Measurements from ENCODE around the gene RUSC1.
"Not testable (repeated sequence)": the region's sequence is repeated elsewhere in the genome, so short reads cannot be mapped to it uniquely, and the experiment has no call there.

Gene RUSC1

GRCh38 chr1:155285631-155286044, 35.1 kb upstream of the RUSC1 start:
- CTCF ChIA-PET, result interaction anchor here (0.7 to 2.5 kb wide), 4 partner anchors 9 to 35 kb away, joined by 3 to 7 read pairs (median 4); no protein-coding TSS in a partner anchor
- POLR2A ChIA-PET, result no interaction called here
- Histone ChIP-seq H3K4me1 (ENCODE audit: control extremely low read depth in 1 of 4, control insufficient read depth in 4 of 4, insufficient read depth in 4 of 4, low read length in 3 of 4) (no peaks in the 10 kb centered on the region), H3K27me3 (replicated peaks in 2 of 5; ENCODE audit: control insufficient read depth in 4 of 5, insufficient read depth in 5 of 5, low read length in 4 of 5) (no peaks in the 10 kb centered on the region), H3K27ac (ENCODE audit: insufficient read depth in 1 of 2, low read depth in 1 of 2, low read length in 2 of 2, poor library complexity in 1 of 2, severe bottlenecking in 2 of 2) (no peak overlapping the region), H3K9me3 (ENCODE audit: control extremely low read depth in 1 of 5, control insufficient read depth in 4 of 5, insufficient read depth in 2 of 5, low read depth in 1 of 5, low read length in 4 of 5) (no peaks in the 10 kb centered on the region), H3K4me3 (ENCODE audit: control insufficient read depth in 1 of 7, extremely low read depth in 1 of 7, insufficient read depth in 4 of 7, low read depth in 2 of 7, low read length in 6 of 7) (no peak overlapping the region), H3K36me3 (ENCODE audit: control insufficient read depth in 4 of 4, insufficient read depth in 4 of 4, low read length in 3 of 4) (peaks cover 0 to 5% (median 1%) of the 10 kb centered on the region in 4 experiments)
- no peak for DNase-seq
- WGBS (ENCODE audit: insufficient coverage), result 98% methylated on average over 15 of the region's 18 CpGs

GRCh38 chr1:155286544-155286943, 34.1 kb upstream of the RUSC1 start:
- Histone ChIP-seq H3K4me1 (ENCODE audit: control extremely low read depth in 1 of 4, control insufficient read depth in 4 of 4, insufficient read depth in 4 of 4, low read length in 3 of 4) (no peaks in the 10 kb centered on the region), H3K9me3 (ENCODE audit: control extremely low read depth in 1 of 5, control insufficient read depth in 4 of 5, insufficient read depth in 2 of 5, low read depth in 1 of 5, low read length in 4 of 5) (no peaks in the 10 kb centered on the region), H3K36me3 (ENCODE audit: control insufficient read depth in 4 of 4, insufficient read depth in 4 of 4, low read length in 3 of 4) (peaks cover 0 to 5% (median 1%) of the 10 kb centered on the region in 4 experiments), H3K27me3 (replicated peaks in 2 of 5; ENCODE audit: control insufficient read depth in 4 of 5, insufficient read depth in 5 of 5, low read length in 4 of 5) (no peaks in the 10 kb centered on the region), H3K27ac (ENCODE audit: insufficient read depth in 1 of 2, low read depth in 1 of 2, low read length in 2 of 2, poor library complexity in 1 of 2, severe bottlenecking in 2 of 2) (no peak overlapping the region), H3K4me3 (ENCODE audit: control insufficient read depth in 1 of 7, extremely low read depth in 1 of 7, insufficient read depth in 4 of 7, low read depth in 2 of 7, low read length in 6 of 7) (no peak overlapping the region)
- DNase-seq, result no peak
- POLR2A ChIA-PET, result no interaction called here
- WGBS (ENCODE audit: insufficient coverage), result 100% methylated on average over 1 of the region's 2 CpGs
- CTCF ChIA-PET, result interaction anchor here (0.7 to 2.5 kb wide), 3 partner anchors 20 to 36 kb away, joined by 3 to 7 read pairs (median 4); no protein-coding TSS in a partner anchor

- no peak overlapping the region for H3K4me3 ChIP-seq (ENCODE audit: control insufficient read depth in 1 of 7, extremely low read depth in 1 of 7, insufficient read depth in 4 of 7, low read depth in 2 of 7, low read length in 6 of 7)
- H3K4me1 ChIP-seq (ENCODE audit: control extremely low read depth in 1 of 4, control insufficient read depth in 4 of 4, insufficient read depth in 4 of 4, low read length in 3 of 4), result no peaks in the 10 kb centered on the region
- peaks cover 0 to 5% (median 1%) of the 10 kb centered on the region in 4 experiments for H3K36me3 ChIP-seq (ENCODE audit: control insufficient read depth in 4 of 4, insufficient read depth in 4 of 4, low read length in 3 of 4)
- H3K27me3 ChIP-seq (replicated peaks in 2 of 5; ENCODE audit: control insufficient read depth in 4 of 5, insufficient read depth in 5 of 5, low read length in 4 of 5), result peaks cover 0 to 8% (median 4%) of the 10 kb centered on the region in 5 experiments
- H3K9me3 ChIP-seq (ENCODE audit: control extremely low read depth in 1 of 5, control insufficient read depth in 4 of 5, insufficient read depth in 2 of 5, low read depth in 1 of 5, low read length in 4 of 5), result no peaks in the 10 kb centered on the region
- DNase-seq, result no peak
- CTCF ChIA-PET, result interaction anchor here (0.6 to 0.8 kb wide), 2 partner anchors 18 to 25 kb away, joined by 3 read pairs; no protein-coding TSS in a partner anchor
- POLR2A ChIA-PET, result no interaction called here
- WGBS (ENCODE audit: insufficient coverage), result 98% methylated on average over 17 of the region's 21 CpGs
- no peak overlapping the region for H3K27ac ChIP-seq (ENCODE audit: insufficient read depth in 1 of 2, low read depth in 1 of 2, low read length in 2 of 2, poor library complexity in 1 of 2, severe bottlenecking in 2 of 2)
Measured at GRCh38 chr1:155287987-155288543, 32.6 kb upstream of the RUSC1 start.

DNA sequence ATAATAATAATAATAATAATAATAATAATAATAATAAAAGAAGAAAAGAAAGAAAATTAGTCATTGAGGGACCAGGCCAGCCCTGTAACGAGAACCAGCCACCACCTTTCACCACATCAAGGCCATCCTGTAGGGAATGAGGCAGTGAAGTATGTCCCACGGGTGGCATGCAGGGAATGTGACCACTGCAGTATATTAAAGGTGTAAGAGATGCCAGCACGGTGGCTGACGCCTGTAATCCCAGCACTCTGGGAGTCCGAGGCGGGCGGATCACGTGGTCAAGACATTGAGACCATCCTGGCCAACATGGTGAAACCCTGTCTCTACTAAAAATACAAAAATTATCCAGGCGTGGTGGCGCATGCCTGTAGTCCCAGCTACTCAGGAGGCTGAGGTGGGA, 29.7 kb upstream of the RUSC1 start:
- H3K9me3 ChIP-seq (ENCODE audit: control extremely low read depth in 1 of 5, control insufficient read depth in 4 of 5, insufficient read depth in 2 of 5, low read depth in 1 of 5, low read length in 4 of 5); H3K27ac ChIP-seq (ENCODE audit: insufficient read depth in 1 of 2, low read depth in 1 of 2, low read length in 2 of 2, poor library complexity in 1 of 2, severe bottlenecking in 2 of 2); DNase-seq; H3K36me3 ChIP-seq (ENCODE audit: control insufficient read depth in 4 of 4, insufficient read depth in 4 of 4, low read length in 3 of 4); H3K4me3 ChIP-seq (ENCODE audit: control insufficient read depth in 1 of 7, extremely low read depth in 1 of 7, insufficient read depth in 4 of 7, low read depth in 2 of 7, low read length in 6 of 7); POLR2A ChIA-PET: not testable (repeated sequence)
- WGBS (ENCODE audit: insufficient coverage), result 94% methylated on average over 8 of the region's 10 CpGs
- peaks cover 0 to 35% (median 28%) of the 10 kb centered on the region in 5 experiments for H3K27me3 ChIP-seq (replicated peaks in 2 of 5; ENCODE audit: control insufficient read depth in 4 of 5, insufficient read depth in 5 of 5, low read length in 4 of 5)
- peaks cover 0 to 12% (median 6%) of the 10 kb centered on the region in 4 experiments for H3K4me1 ChIP-seq (ENCODE audit: control extremely low read depth in 1 of 4, control insufficient read depth in 4 of 4, insufficient read depth in 4 of 4, low read length in 3 of 4)
- CTCF ChIA-PET, result interaction anchor here (0.7 to 1.5 kb wide), 2 partner anchors 13 to 40 kb away, joined by 3 read pairs; no protein-coding TSS in a partner anchor

GRCh38 chr1:155293086-155293749, 27.5 kb upstream of the RUSC1 start:
- Histone ChIP-seq H3K4me1 (ENCODE audit: control extremely low read depth in 1 of 4, control insufficient read depth in 4 of 4, insufficient read depth in 4 of 4, low read length in 3 of 4) (peaks cover 0 to 12% (median 8%) of the 10 kb centered on the region in 4 experiments), H3K27ac (ENCODE audit: insufficient read depth in 1 of 2, low read depth in 1 of 2, low read length in 2 of 2, poor library complexity in 1 of 2, severe bottlenecking in 2 of 2) (no peak overlapping the region), H3K36me3 (ENCODE audit: control insufficient read depth in 4 of 4, insufficient read depth in 4 of 4, low read length in 3 of 4) (no peaks in the 10 kb centered on the region), H3K9me3 (ENCODE audit: control extremely low read depth in 1 of 5, control insufficient read depth in 4 of 5, insufficient read depth in 2 of 5, low read depth in 1 of 5, low read length in 4 of 5) (no peaks in the 10 kb centered on the region), H3K27me3 (replicated peaks in 2 of 5; ENCODE audit: control insufficient read depth in 4 of 5, insufficient read depth in 5 of 5, low read length in 4 of 5) (peaks cover 0 to 49% (median 31%) of the 10 kb centered on the region in 5 experiments), H3K4me3 (ENCODE audit: control insufficient read depth in 1 of 7, extremely low read depth in 1 of 7, insufficient read depth in 4 of 7, low read depth in 2 of 7, low read length in 6 of 7) (no peak overlapping the region)
- CTCF ChIA-PET, result interaction anchor here (0.9 to 1.3 kb wide), 6 partner anchors 8 to 43 kb away, joined by 3 to 4 read pairs (median 3); partner anchors contain the start of gene PKLR
- DNase-seq, result no peak
- 94% methylated on average over 17 of the region's 17 CpGs for WGBS (ENCODE audit: insufficient coverage)
- POLR2A ChIA-PET, result no interaction called here

- Histone ChIP-seq H3K4me3 (ENCODE audit: control insufficient read depth in 1 of 7, extremely low read depth in 1 of 7, insufficient read depth in 4 of 7, low read depth in 2 of 7, low read length in 6 of 7) (peak overlapping the region in 3 of 7 experiments; percentile 19 to 61 (median 57)), H3K27me3 (replicated peaks in 2 of 5; ENCODE audit: control insufficient read depth in 4 of 5, insufficient read depth in 5 of 5, low read length in 4 of 5) (peaks cover 0 to 49% (median 31%) of the 10 kb centered on the region in 5 experiments), H3K27ac (ENCODE audit: insufficient read depth in 1 of 2, low read depth in 1 of 2, low read length in 2 of 2, poor library complexity in 1 of 2, severe bottlenecking in 2 of 2) (no peak overlapping the region), H3K9me3 (ENCODE audit: control extremely low read depth in 1 of 5, control insufficient read depth in 4 of 5, insufficient read depth in 2 of 5, low read depth in 1 of 5, low read length in 4 of 5) (no peaks in the 10 kb centered on the region), H3K4me1 (ENCODE audit: control extremely low read depth in 1 of 4, control insufficient read depth in 4 of 4, insufficient read depth in 4 of 4, low read length in 3 of 4) (peaks cover 0 to 12% (median 8%) of the 10 kb centered on the region in 4 experiments), H3K36me3 (ENCODE audit: control insufficient read depth in 4 of 4, insufficient read depth in 4 of 4, low read length in 3 of 4) (no peaks in the 10 kb centered on the region)
- CTCF ChIA-PET, result interaction anchor here (1.2 kb wide), 1 partner anchor 24 kb away, joined by 3 read pairs; no protein-coding TSS in a partner anchor
- DNase-seq, result no peak
- POLR2A ChIA-PET, result interaction anchor here (0.6 kb wide), 1 partner anchor 23 kb away, joined by 4 read pairs; no protein-coding TSS in a partner anchor
- WGBS (ENCODE audit: insufficient coverage), result 45% methylated on average over 41 of the region's 46 CpGs
Measured at GRCh38 chr1:155294520-155295182, 26.0 kb upstream of the RUSC1 start.
